HEK293 (cell line): Measurements from ENCODE around the gene MORF4L1.

Experiments used
- CTCF ChIA-PET: fragments of 350-600 bp; formaldehyde crosslinking; extraction: SDS; loops from one replicate; lab custom pipeline; 2021; ENCODE audit warnings: antibody characterized with exemption; lab: Yijun Ruan, JAX
- POLR2A ChIA-PET: fragments of 300-600 bp; formaldehyde crosslinking; extraction: SDS; loops from one replicate; lab custom pipeline; 2020; ENCODE audit warnings: antibody characterized with exemption, inconsistent platforms; lab: Yijun Ruan, JAX
- H3K27ac ChIP-seq: fragments of 200-500 bp; sonication (Bioruptor generic); 2 replicates; pipeline ENCODE4 v1.5.1; 2014; ENCODE audit warnings: low read depth, low read length, control low read depth, inconsistent platforms; ENCODE audit errors: extremely low read depth
- H3K36me3 ChIP-seq, 2 experiments: fragments of 200-500 bp in 1 of 2; sonication (Bioruptor generic) in 1 of 2; 1 replicate in 1 of 2; 2 replicates in 1 of 2; pipeline ENCODE4 v1.5.1; 2014 to 2017; ENCODE audit warnings: inconsistent platforms in 2 of 2, low read length in 2 of 2; ENCODE audit not compliant: control insufficient read depth in 2 of 2, insufficient read depth in 1 of 2
- H3K4me1 ChIP-seq: fragments of 200-500 bp; sonication (Bioruptor generic); 2 replicates; pipeline ENCODE4 v1.5.1; 2014; ENCODE audit warnings: mild to moderate bottlenecking, low read length, inconsistent platforms; ENCODE audit not compliant: control insufficient read depth, insufficient read depth
- H3K4me3 ChIP-seq: 2 replicates; pipeline ENCODE4 v1.5.1; 2011; ENCODE audit warnings: low read depth, mild to moderate bottlenecking, control low read depth, low read length, moderate library complexity
- H3K9me3 ChIP-seq: fragments of 200-500 bp; sonication (Bioruptor generic); 2 replicates; pipeline ENCODE4 v1.5.1; 2014; ENCODE audit warnings: low read depth, low read length, inconsistent platforms; ENCODE audit not compliant: control insufficient read depth, insufficient read depth
- ZNF133 ChIP-seq: fragments of 450-650 bp; formaldehyde crosslinking; IDR thresholded peaks from 2 replicates; pipeline ENCODE4 v1.5.1; 2016; ENCODE audit warnings: missing biosample characterization, missing genetic modification characterization
- ZNF155 ChIP-seq: fragments of 450-650 bp; formaldehyde crosslinking; IDR thresholded peaks from 2 replicates; pipeline ENCODE4 v1.5.1; 2016; ENCODE audit warnings: missing biosample characterization, missing genetic modification characterization
- ZNF214 ChIP-seq: fragments of 450-650 bp; formaldehyde crosslinking; IDR thresholded peaks from 2 replicates; pipeline ENCODE4 v1.5.1; 2017; ENCODE audit warnings: missing biosample characterization, mild to moderate bottlenecking, missing genetic modification characterization, borderline replicate concordance
- ZNF24 ChIP-seq: fragments of 450-650 bp; formaldehyde crosslinking; IDR thresholded peaks from 2 replicates; pipeline ENCODE4 v1.5.1; 2016; ENCODE audit warnings: missing biosample characterization, missing genetic modification characterization
- ZNF37A ChIP-seq: fragments of 450-650 bp; IDR thresholded peaks from 2 replicates; pipeline ENCODE4 v1.5.1; 2018; ENCODE audit warnings: missing biosample characterization, missing genetic modification characterization
- ZNF529 ChIP-seq: fragments of 450-650 bp; formaldehyde crosslinking; IDR thresholded peaks from 2 replicates; pipeline ENCODE4 v1.5.1; 2017; ENCODE audit warnings: missing genetic modification characterization, missing biosample characterization; ENCODE audit not compliant: insufficient replicate concordance
- ZNF530 ChIP-seq: fragments of 450-650 bp; formaldehyde crosslinking; IDR thresholded peaks from 2 replicates; pipeline ENCODE4 v1.5.1; 2016; ENCODE audit warnings: low read depth, missing biosample characterization, missing genetic modification characterization
- ZNF830 ChIP-seq: fragments of 450-650 bp; IDR thresholded peaks from 2 replicates; pipeline ENCODE4 v1.5.0; 2018; ENCODE audit warnings: missing biosample characterization, missing genetic modification characterization, low read depth, mild to moderate bottlenecking, moderate library complexity
- ZNF843 ChIP-seq: fragments of 450-650 bp; formaldehyde crosslinking; IDR thresholded peaks from 2 replicates; pipeline ENCODE4 v1.5.1; 2016; ENCODE audit warnings: missing biosample characterization, missing genetic modification characterization
- TF ChIP-seq, protein P1 (sequence below): fragments of 450-650 bp; formaldehyde crosslinking; IDR thresholded peaks from 2 replicates; pipeline ENCODE4 v1.5.1; 2016; ENCODE audit warnings: missing biosample characterization, missing genetic modification characterization
- TF ChIP-seq, protein P2 (sequence below): fragments of 450-650 bp; formaldehyde crosslinking; IDR thresholded peaks from 2 replicates; pipeline ENCODE4 v1.5.1; 2016; ENCODE audit warnings: missing biosample characterization, missing genetic modification characterization

MORF4L1 gene

DNA sequence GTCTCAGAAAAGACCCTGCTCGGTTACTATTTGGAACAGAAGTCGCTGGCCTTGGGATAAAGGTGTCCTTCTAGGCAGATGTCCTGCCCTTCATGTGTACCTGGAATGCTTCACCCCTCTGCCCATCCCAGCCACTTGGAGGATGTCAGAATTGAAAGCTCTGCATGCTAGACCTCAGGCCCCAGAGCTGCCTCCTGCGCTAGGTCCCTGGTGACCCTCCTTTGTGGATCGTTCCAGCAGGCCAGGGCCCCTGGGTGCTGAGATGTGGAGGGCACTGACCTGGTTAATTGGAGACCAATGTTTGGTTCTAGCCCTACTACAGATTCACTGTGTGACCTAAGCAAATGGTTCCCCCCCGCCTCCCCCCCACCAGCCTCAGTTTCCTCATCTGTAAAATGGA lies 74.8 kb downstream of the MORF4L1 start:
- ChIA-PET CTCF (interaction anchor here (0.6 to 2.3 kb wide), 3 partner anchors 32 to 60 kb away, joined by 3 to 9 read pairs (median 7); no protein-coding TSS in a partner anchor), POLR2A (no interaction called here)
- Histone ChIP-seq H3K27ac (no peak overlapping the region), H3K9me3 (no peaks in the 10 kb centered on the region), H3K4me3 (no peak overlapping the region), H3K4me1 (0 out of 2 replicates have a peak, but pooled peaks cover 2% of the 10 kb centered on the region), H3K36me3 (no peaks in the 10 kb centered on the region)
- TF ChIP-seq ZNF24 (tag by site-specific recombination) (no peak), ZNF155 (tag by site-specific recombination) (no peak), ZNF530 (tag by site-specific recombination) (no peak), ZNF830 (tag by site-specific recombination) (no peak), ZNF843 (no peak), ZNF133 (tag by site-specific recombination) (no peak), ZNF529 (no peak), ZNF214 (tag by site-specific recombination) (no peak), ZNF37A (tag by site-specific recombination) (no peak)
- TF ChIP-seq, protein P1, sequence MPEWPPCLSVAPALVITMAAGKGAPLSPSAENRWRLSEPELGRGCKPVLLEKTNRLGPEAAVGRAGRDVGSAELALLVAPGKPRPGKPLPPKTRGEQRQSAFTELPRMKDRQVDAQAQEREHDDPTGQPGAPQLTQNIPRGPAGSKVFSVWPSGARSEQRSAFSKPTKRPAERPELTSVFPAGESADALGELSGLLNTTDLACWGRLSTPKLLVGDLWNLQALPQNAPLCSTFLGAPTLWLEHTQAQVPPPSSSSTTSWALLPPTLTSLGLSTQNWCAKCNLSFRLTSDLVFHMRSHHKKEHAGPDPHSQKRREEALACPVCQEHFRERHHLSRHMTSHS (tag by site-specific recombination): no peak
- TF ChIP-seq, protein P2, sequence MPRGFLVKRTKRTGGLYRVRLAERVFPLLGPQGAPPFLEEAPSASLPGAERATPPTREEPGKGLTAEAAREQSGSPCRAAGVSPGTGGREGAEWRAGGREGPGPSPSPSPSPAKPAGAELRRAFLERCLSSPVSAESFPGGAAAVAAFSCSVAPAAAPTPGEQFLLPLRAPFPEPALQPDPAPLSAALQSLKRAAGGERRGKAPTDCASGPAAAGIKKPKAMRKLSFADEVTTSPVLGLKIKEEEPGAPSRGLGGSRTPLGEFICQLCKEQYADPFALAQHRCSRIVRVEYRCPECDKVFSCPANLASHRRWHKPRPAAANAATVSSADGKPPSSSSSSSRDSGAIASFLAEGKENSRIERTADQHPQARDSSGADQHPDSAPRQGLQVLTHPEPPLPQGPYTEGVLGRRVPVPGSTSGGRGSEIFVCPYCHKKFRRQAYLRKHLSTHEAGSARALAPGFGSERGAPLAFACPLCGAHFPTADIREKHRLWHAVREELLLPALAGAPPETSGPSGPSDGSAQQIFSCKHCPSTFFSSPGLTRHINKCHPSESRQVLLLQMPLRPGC: no peak
